NB4 (cell line): ENCODE results near the gene ARID3A.

Experiments
- CTCF ChIP-seq: IDR thresholded peaks from one replicate; pipeline ENCODE4 v1.5.1; 2012; ENCODE audit warnings: low read depth, low read length
- MAX ChIP-seq: IDR thresholded peaks from 2 replicates; pipeline ENCODE4 v1.6.1; 2011; ENCODE audit warnings: low read depth, low read length
- POLR2A ChIP-seq: IDR thresholded peaks from 2 replicates; pipeline ENCODE4 v1.6.1; 2011; ENCODE audit warnings: mild to moderate bottlenecking; ENCODE audit not compliant: insufficient read length; ENCODE audit errors: extremely low read depth

GRCh38 chr19:1008268-1009040 is 82.6 kb downstream of the ARID3A start:
- TF ChIP-seq CTCF = no peak
- no peak for TF ChIP-seq POLR2A
- TF ChIP-seq MAX = no peak
